HEK293T (cell line): ENCODE data around the gene SCTR.

ENCODE experiments used
- CTCF ChIA-PET: fragments of 350-600 bp; formaldehyde crosslinking; extraction: SDS; loops from one replicate; lab custom pipeline; 2021; ENCODE audit warnings: antibody characterized with exemption, inconsistent platforms; lab: Yijun Ruan, JAX
- POLR2A ChIA-PET: fragments of 350-600 bp; formaldehyde crosslinking; extraction: SDS; loops from one replicate; lab custom pipeline; 2020; ENCODE audit warnings: antibody characterized with exemption, inconsistent platforms; lab: Yijun Ruan, JAX
- DNase-seq: peaks from one replicate; pipeline ENCODE4 v3.0.0; 2012; ENCODE audit warnings: mixed read lengths; ENCODE audit errors: extremely low spot score
- ARNT ChIP-seq: fragments of 450-650 bp; IDR thresholded peaks from 2 replicates; pipeline ENCODE4 v1.6.1; 2017; ENCODE audit warnings: mild to moderate bottlenecking
- BHLHE40 ChIP-seq: fragments of 450-650 bp; IDR thresholded peaks from 2 replicates; pipeline ENCODE4 v1.6.1; 2016; ENCODE audit warnings: mild to moderate bottlenecking, moderate library complexity, borderline replicate concordance
- CTBP1 ChIP-seq: fragments of 450-650 bp; IDR thresholded peaks from 2 replicates; pipeline ENCODE4 v1.6.1; 2016; ENCODE audit warnings: borderline replicate concordance
- ELF4 ChIP-seq: fragments of 450-650 bp; IDR thresholded peaks from 2 replicates; pipeline ENCODE4 v1.6.1; 2017; ENCODE audit warnings: antibody characterized with exemption
- FOXA1 ChIP-seq: fragments of 450-650 bp; IDR thresholded peaks from 2 replicates; pipeline ENCODE4 v1.6.1; 2016; ENCODE audit warnings: mild to moderate bottlenecking
- FOXK2 ChIP-seq: fragments of 450-650 bp; IDR thresholded peaks from 2 replicates; pipeline ENCODE4 v1.6.1; 2016; ENCODE audit warnings: mild to moderate bottlenecking
- FOXM1 ChIP-seq: fragments of 450-650 bp; IDR thresholded peaks from 2 replicates; pipeline ENCODE4 v1.6.1; 2017; ENCODE audit warnings: mild to moderate bottlenecking, borderline replicate concordance
- HDGF ChIP-seq: fragments of 450-650 bp; IDR thresholded peaks from 2 replicates; pipeline ENCODE4 v1.6.1; 2017; ENCODE audit warnings: antibody characterized with exemption, borderline replicate concordance
- L3MBTL2 ChIP-seq: fragments of 450-650 bp; conservative IDR thresholded peaks from 2 replicates; pipeline ENCODE4 v1.6.1; 2016; ENCODE audit warnings: mild to moderate bottlenecking
- LEF1 ChIP-seq: fragments of 450-650 bp; IDR thresholded peaks from 2 replicates; pipeline ENCODE4 v1.6.1; 2017; ENCODE audit warnings: mild to moderate bottlenecking, borderline replicate concordance
- NFRKB ChIP-seq: fragments of 450-650 bp; IDR thresholded peaks from 2 replicates; pipeline ENCODE4 v1.6.1; 2016; ENCODE audit warnings: mild to moderate bottlenecking, moderate library complexity
- PKNOX1 ChIP-seq: fragments of 450-650 bp; IDR thresholded peaks from 2 replicates; pipeline ENCODE4 v1.6.1; 2016
- SP1 ChIP-seq: fragments of 450-650 bp; IDR thresholded peaks from 2 replicates; pipeline ENCODE4 v1.6.1; 2017
- SUZ12 ChIP-seq: fragments of 450-650 bp; IDR thresholded peaks from 2 replicates; pipeline ENCODE4 v1.6.1; 2016; ENCODE audit warnings: mild to moderate bottlenecking
- TARDBP ChIP-seq: fragments of 450-650 bp; IDR thresholded peaks from 2 replicates; pipeline ENCODE4 v1.6.1; 2016
- ZNF384 ChIP-seq: fragments of 450-650 bp; IDR thresholded peaks from 2 replicates; pipeline ENCODE4 v1.6.1; 2016

Gene SCTR

DNA sequence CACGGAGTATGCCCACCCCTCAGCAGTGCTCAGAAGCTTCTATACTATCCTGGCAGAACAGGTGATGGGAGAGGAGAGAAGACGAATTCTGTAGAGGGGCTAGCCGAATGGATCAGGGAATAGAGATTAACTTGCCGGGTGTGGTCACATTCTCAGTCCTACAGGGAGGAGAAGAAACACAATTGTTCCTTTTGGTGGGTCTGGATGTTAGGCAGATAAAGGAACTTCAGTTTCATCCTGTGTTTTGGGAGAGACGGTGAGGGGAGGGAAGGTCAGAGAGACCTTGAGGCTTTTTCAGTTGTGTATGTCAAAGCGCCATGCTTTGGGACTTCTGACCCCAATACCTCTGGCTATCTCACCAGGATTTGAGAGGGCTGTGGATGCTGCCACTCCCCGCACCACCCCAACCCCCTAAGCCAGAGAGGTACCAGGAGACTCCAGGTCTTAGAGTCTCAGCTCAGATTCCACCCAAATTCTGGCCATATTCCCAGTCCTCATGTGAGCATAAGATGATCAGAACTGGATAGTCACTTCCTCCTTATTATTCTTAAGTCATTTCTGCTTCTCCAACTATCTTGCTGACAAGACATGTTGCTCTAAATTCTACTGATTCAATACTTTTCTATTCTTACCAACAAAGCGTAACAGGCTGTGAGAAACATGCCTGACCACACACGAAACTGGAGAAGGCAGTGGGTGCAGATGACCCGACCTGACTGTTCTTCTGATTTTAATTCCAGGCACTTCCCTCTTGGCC is 94.9 kb downstream of the SCTR start:
- CTCF ChIA-PET: no interaction called here
- TF ChIP-seq HDGF (no peak), FOXA1 (no peak), FOXM1 (no peak), CTBP1 (no peak), PKNOX1 (no peak), SP1 (no peak), FOXK2 (no peak), SUZ12 (no peak), ELF4 (no peak), NFRKB (no peak), ARNT (no peak), BHLHE40 (no peak), LEF1 (no peak), L3MBTL2 (no peak), ZNF384 (no peak)
- no peak for DNase-seq
- POLR2A ChIA-PET: no interaction called here

GRCh38 chr2:119428488-119429224 is 95.6 kb downstream of the SCTR start:
- DNase-seq: no peak
- CTCF ChIA-PET: no interaction called here
- TF ChIP-seq HDGF (no peak), ARNT (no peak), LEF1 (no peak), PKNOX1 (no peak), ZNF384 (no peak), NFRKB (no peak), BHLHE40 (no peak), SP1 (no peak), SUZ12 (no peak), FOXA1 (no peak), FOXK2 (no peak), CTBP1 (no peak), TARDBP (no peak), FOXM1 (no peak), ELF4 (no peak)
- POLR2A ChIA-PET: no interaction called here

DNA sequence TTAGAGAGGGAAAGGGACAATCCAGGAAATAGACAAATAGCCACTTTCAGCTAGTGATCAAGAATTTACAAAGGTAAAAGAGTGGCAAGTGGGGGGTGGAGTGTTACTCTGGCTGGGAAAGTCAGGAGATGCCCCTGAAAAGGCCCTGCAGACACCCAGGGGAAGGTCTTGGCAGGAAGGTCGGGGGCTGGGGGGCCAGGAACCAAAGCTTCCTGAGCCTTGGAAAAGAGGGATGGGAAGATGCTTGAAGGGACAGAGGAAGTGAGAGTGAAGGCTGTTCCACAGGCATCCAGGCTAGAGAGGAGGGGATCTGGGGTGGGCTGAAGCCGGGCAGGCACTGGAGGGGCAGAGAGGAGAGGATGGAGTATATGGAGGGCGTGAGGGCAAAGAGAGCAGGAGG is 96.5 kb downstream of the SCTR start:
- POLR2A ChIA-PET: no interaction called here
- TF ChIP-seq FOXK2 (no peak), CTBP1 (no peak), PKNOX1 (no peak), SUZ12 (no peak), ARNT (no peak), ZNF384 (no peak), L3MBTL2 (no peak), HDGF (no peak)
- CTCF ChIA-PET: no interaction called here
- no peak for DNase-seq

- POLR2A ChIA-PET: no interaction called here
- TF ChIP-seq FOXK2 (no peak), HDGF (no peak)
- CTCF ChIA-PET: no interaction called here
- no peak for DNase-seq
Observed at GRCh38 chr2:119426801-119427395, 97.4 kb downstream of the SCTR start.

DNA sequence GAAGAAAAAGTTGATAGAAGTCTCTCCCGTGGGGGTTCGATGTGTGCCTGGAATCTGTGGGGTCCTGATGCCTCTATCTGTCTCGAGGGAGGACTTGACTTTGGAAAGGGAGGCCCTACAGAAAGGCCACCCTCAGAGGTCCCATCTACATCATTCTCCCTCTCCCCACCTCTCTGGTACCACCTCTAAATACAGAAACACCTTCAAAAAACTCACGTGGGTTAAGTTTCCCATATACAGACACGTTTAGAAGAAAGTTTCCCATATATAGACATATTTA is 97.9 kb downstream of the SCTR start:
- POLR2A ChIA-PET: no interaction called here
- CTCF ChIA-PET: no interaction called here
- TF ChIP-seq ZNF384: no peak
- TF ChIP-seq FOXA1: no peak
- no peak for TF ChIP-seq SP1
- no peak for DNase-seq

DNA sequence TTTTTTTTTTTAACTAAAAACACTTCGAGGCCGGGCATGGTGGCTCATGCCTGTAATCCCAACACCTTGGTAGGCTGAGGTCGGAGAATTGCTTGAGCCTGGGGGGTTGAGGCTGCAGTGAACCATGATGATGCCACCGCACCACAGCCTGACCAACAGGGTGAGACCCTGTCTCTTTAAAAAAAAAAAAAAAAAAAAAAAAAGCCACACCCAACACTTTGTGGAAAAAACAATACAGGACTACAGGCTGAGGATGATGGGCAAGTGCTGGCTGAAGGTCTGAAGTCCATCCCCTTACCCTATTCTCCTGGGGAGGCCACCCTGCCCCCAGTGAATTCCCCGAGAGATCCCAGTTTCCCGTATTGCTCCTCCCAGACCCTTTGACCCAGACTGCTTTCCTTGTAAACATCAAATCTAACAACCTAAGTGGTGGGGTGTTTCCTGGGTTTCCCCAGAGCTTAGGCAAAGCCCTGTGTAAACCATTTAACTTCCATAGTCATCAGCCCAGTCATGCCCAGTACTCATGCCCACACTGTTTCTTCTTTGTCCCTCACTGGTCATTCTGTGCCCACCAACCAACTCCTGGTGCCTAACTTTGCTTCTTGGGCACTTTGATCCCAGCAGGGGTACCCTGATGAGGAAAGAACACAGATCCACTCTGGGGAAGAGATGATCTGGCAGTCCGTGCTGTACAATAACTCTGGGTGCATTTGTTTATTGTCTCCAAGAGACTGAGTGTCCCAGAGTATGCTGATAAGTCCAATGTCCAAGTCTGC is 98.5 kb downstream of the SCTR start:
- ChIA-PET POLR2A (no interaction called here), CTCF (no interaction called here)
- TF ChIP-seq HDGF (no peak), PKNOX1 (no peak), ZNF384 (peak; percentile 53; the same call in 1 of the 2 replicates), FOXA1 (no peak), BHLHE40 (no peak), FOXM1 (no peak), SP1 (no peak)
- DNase-seq: no peak
